HG02763 (cell line): ENCODE results near the gene PLAC8.
"Not testable (repeated sequence)": the region's sequence is repeated elsewhere in the genome, so short reads cannot be mapped to it uniquely, and the experiment has no call there.

Experiments
- ATAC-seq: cut with Tn5 transposase; IDR thresholded peaks from one replicate; pipeline ENCODE4 v1.9.1; 2021; ENCODE audit warnings: mild to moderate bottlenecking, moderate library complexity; ENCODE audit not compliant: unreplicated experiment

The PLAC8 gene

GRCh38 chr4:83112678-83113428 lies 1.7 kb downstream of the PLAC8 start:
- no peak for ATAC-seq

GRCh38 chr4:83112231-83112630 lies 2.3 kb downstream of the PLAC8 start:
- ATAC-seq, result peak; percentile 32

GRCh38 chr4:83111751-83112141 lies 2.8 kb downstream of the PLAC8 start:
- not testable (repeated sequence) for ATAC-seq

GRCh38 chr4:83110970-83111750 lies 3.4 kb downstream of the PLAC8 start:
- no peak for ATAC-seq

GRCh38 chr4:83110223-83110945 lies 4.1 kb downstream of the PLAC8 start:
- ATAC-seq, result peak; percentile 63

- ATAC-seq, result peak; percentile 23
These were observed 4.9 kb downstream of the PLAC8 start for GRCh38 chr4:83109480-83110222.

GRCh38 chr4:83108101-83108861 lies 6.2 kb downstream of the PLAC8 start:
- ATAC-seq, result no peak

- no peak for ATAC-seq
These were observed 6.9 kb downstream of the PLAC8 start for GRCh38 chr4:83107631-83108030.

- no peak for ATAC-seq
These were observed 9.5 kb downstream of the PLAC8 start for GRCh38 chr4:83104991-83105390.

GRCh38 chr4:83096397-83096796 lies 18.1 kb downstream of the PLAC8 start:
- ATAC-seq, result no peak

- no peak for ATAC-seq
These were observed 21.4 kb downstream of the PLAC8 start for GRCh38 chr4:83093060-83093640.

- no peak for ATAC-seq
These were observed 24.9 kb downstream of the PLAC8 start for GRCh38 chr4:83089410-83090157.

- ATAC-seq, result not testable (repeated sequence)
These were observed 29.6 kb downstream of the PLAC8 start for GRCh38 chr4:83084956-83085355.

- no peak for ATAC-seq
These were observed 30.5 kb downstream of the PLAC8 start for GRCh38 chr4:83083925-83084475.

GRCh38 chr4:83082777-83083176 lies 31.8 kb downstream of the PLAC8 start:
- no peak for ATAC-seq

GRCh38 chr4:83080561-83080960 lies 34.0 kb downstream of the PLAC8 start:
- ATAC-seq, result no peak

GRCh38 chr4:83075311-83076095 lies 39.0 kb downstream of the PLAC8 start:
- ATAC-seq, result no peak

- ATAC-seq, result not testable (repeated sequence)
These were observed 39.7 kb downstream of the PLAC8 start for GRCh38 chr4:83074783-83075182.
